Stimulated activated CD8-positive, alpha-beta memory T cell treated with anti-CD3 and anti-CD28 coated beads, Interleukin-7, amount 100 ng/mL, for 24 hours (primary cell): ENCODE results near the gene IFITM1.
"Not testable (repeated sequence)": the region's sequence is repeated elsewhere in the genome, so short reads cannot be mapped to it uniquely, and the experiment has no call there.

Experiments
- DNase-seq: peaks from one replicate; pipeline ENCODE4 v3.0.0-alpha.2; 2020; ENCODE audit warnings: low read depth

IFITM1 gene

DNA sequence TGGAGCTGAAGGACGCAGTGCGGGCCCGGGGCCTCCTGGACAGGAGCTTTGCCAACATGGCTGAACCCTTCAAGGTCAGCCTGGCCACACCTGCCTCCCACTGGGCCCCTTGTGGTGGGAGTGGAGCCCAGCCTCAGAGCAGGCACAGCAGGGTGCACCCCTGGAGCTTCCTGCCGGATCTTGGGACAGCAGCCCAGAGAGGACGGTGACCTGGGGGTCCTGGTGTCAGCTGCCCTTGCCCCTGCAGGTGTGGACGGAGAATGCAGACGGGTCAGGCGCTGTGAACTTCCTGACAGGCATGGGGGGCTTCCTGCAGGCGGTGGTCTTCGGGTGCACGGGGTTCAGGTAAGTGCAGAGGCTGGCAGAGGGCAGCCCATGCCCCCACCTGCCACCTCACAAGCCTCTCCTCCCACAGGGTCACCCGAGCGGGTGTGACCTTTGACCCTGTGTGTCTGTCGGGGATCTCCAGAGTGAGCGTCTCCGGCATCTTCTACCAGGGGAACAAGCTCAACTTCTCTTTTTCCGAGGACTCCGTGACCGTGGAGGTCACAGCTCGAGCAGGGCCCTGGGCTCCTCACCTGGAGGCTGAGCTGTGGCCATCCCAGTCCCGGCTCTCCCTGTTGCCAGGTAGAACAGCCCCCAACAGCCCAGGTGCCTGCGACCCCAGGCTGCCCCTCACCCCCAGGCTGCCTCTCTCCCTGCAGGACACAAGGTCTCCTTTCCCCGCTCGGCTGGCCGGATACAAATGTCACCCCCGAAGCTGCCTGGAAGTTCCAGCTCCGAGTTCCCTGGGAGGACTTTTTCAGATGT is 19.8 kb upstream of the IFITM1 start:
- no peak for DNase-seq

GRCh38 chr11:294780-295179 is 19.1 kb upstream of the IFITM1 start:
- no peak for DNase-seq

GRCh38 chr11:295351-296170 is 18.3 kb upstream of the IFITM1 start:
- DNase-seq = no peak

GRCh38 chr11:296171-297050 is 17.4 kb upstream of the IFITM1 start:
- DNase-seq = no peak

GRCh38 chr11:297051-297585 is 16.7 kb upstream of the IFITM1 start:
- DNase-seq = no peak

DNA sequence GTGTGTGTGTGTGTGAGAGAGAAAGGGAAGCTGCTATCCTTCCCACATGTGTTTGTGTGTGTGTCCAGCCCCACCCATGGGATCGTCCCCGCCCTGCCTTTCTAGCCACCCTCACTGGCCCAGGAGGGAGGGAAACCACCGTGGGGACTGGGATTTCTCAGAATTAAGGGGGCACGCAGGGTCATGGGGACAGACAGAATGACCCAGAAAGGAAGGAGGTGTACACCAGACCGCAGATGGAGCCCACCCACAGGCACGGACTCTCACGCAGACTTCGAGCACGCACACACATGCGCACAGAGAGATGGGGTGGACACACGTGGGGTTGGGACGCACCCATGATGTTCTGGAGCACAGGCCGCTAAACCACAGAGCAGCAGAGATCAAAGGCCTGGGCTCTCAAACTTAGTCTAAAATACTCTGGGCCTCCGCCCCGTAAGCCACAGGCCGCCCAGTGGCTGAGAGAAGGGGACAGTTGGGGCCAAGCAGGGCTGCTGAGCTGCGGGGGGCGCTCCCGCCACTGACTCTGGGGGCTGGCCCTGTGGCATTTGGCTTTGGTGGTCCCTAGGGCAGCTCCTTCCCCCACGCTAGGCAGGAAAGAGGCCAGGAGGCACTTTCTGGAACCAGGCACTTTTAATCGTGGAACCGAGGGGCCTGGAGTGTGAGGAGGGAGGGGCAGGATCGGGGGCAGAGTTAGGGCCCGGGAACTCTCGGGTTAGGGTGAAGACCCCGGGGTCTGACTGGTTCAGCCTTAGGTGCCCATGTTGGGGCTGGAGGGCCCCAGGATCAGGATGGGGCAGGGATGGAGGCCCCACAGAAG is 16.0 kb upstream of the IFITM1 start:
- no peak for DNase-seq

DNA sequence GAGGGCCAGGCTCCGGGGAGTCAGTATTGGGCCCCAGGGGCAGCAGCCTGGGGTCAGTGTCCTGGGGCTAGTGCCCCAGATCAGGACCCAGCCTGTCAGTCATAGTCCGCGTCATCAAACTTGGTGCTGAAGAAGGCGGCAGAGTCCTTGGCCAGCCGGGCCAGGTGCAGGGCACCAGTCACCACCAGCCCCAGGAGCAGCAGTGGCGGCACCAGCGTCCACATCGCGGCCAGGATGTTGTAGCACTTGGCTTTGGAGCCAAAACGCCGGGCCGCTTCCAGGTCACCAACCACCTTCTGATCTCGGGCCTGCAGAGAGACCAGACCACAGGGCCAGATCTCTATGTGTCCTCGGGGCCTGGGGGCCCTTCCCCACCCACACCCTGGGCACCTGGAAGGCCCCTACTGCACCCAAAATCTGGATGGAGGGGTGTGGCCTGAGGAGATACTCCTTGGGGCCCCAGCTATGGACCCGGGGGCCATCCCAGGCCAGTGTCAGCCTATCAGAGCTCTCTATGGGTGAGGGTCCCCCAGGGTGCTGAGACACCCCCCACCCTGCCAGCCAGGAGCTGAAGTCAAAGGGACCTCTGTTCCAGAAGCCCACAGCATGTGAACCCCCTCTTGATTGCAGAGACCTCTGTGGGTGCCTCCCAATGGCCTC is 15.3 kb upstream of the IFITM1 start:
- no peak for DNase-seq

- no peak for DNase-seq
Observed at GRCh38 chr11:299081-299891, 14.6 kb upstream of the IFITM1 start, which contains the start of gene IFITM5. Gene IFITM5 (minus strand): TSS chr11:299526. CDS start chr11:299490, 36 bp downstream.

- no peak for DNase-seq
Observed at GRCh38 chr11:299951-300735, 13.7 kb upstream of the IFITM1 start.

DNA sequence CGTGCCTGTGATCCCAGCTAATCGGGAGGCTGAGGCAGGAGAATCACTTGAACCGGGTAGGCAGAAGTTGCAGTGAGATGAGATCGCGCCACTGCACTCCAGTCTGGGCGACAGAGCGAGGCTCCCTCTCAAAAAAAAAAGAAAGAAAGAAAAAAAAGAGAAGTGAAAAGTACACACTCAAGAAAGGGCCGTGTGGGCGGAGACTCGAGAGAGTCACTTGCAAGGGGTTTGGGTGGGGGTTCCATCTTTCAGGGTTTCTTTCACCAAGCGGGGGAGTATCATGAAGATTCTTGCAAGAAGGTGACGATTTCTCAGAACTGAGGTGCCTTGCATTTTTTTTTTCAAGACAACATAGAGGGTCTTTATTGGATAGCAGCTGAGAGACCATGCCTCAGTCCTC is 10.5 kb upstream of the IFITM1 start:
- DNase-seq = no peak

DNA sequence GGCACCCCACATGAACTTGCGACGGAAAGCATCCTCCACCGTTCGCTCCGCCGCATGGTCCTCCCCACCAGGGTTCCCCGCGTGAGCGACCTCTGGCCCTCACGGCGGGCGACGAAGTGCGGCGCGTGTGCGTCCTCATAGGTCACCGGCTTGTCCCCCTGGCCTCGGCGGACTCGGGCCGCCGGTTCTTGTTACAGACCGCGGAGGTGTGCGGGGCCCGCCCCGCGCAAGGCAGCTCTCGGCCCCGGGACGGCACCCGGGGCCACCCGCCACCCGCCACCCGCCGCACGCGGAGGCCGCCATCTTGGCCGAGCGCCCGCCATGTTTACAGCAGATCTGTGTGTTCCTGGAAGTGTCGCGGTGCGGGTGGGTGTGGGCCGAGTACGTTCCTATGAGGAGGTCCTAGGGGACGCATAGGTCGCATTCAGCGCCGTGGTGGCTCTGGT is 9.8 kb upstream of the IFITM1 start:
- no peak for DNase-seq

DNA sequence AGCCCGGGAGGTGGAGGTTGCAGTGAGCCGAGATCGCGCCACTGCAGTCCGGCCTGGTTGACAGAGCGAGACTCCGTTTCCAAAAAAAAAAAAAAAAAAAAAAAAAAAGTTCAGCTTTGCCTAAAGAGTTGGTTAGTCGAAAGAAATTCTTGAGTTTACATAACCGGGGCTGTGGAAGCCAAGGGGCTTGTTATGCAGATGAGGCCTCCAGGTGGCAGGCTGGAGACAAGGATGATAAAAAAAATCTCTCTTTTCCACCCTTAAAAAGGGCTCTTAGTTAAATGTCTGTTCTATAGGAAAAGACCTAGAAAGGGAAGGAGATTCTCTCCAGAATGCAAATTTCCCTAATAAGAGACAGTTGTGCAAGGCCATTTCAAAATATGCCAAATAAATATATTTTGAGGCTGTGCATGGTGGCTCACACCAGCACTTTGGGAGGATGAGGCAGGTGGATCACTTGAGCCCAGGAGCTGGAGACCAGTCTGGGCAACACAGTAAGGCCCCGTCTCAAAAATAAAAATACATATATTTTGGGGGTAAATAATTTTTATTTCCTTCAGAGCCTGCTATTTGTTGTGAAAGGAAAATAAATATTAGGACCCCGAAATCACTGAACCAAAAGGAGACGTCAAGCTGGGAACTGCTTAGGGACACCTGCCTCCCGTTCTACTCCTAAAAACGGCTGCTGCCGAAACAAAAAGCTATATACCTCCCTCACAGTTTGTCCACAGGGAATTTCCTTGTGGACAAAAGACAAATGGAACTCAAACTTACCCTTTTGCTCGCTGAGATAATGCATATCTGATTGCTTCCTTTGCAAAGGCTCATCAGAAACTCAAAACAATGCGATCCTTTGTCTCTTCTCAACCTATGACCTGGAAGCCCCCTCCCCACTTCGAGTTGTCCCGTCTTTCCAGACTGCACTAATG is 8.7 kb upstream of the IFITM1 start:
- no peak for DNase-seq

DNA sequence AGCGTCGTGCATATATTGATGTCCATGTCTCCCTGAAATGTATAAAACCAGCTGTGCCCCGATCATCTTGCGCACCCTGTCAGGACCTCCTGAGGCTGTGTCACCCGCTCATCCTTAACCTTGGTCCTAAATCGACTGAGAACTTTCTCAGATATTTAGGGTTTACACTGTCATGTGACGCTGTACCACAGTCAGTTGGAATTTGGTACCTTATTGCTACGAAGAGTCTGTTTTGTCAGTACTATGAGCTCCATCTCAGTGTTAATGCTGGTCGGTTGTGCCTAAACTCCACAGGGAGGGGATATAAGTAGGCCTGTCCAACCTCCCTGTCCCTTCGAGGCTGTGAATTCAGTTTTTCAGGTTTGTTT is 8.0 kb upstream of the IFITM1 start:
- no peak for DNase-seq

DNA sequence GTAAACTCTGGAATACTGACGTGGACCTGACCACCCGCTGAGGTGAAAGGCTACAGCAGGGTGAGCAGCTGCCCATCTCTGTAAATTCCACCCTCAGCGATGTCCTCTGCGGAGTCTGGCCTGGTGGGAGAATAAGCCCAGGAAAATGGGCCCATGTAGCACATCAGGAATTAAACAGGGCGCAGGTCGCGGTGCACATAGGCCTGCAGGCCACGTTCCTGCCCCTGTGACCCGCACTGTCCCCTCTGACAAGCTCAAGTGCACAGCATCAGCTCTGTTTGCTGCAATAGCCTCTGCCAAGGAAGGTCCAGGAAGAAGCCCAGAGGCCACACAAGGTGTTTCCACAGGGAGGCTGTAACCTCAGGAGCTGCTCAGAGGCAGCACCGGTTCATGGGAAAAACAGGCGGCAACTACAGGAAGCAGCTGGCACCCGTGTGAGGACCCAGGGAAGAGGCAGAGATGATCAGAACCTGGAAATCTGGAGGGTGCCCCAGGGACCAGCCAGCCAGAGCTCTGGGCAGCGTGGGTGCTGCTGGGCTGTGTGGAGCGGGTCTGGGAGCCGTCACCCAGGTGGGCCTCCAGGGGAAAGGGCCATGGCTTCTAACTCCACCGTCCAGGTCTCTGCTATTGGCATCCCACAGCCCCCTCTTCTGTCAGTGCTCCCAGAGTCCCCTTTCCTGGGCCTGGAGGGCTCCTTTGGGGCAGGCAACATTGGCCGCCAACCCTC is 7.0 kb upstream of the IFITM1 start:
- no peak for DNase-seq

DNA sequence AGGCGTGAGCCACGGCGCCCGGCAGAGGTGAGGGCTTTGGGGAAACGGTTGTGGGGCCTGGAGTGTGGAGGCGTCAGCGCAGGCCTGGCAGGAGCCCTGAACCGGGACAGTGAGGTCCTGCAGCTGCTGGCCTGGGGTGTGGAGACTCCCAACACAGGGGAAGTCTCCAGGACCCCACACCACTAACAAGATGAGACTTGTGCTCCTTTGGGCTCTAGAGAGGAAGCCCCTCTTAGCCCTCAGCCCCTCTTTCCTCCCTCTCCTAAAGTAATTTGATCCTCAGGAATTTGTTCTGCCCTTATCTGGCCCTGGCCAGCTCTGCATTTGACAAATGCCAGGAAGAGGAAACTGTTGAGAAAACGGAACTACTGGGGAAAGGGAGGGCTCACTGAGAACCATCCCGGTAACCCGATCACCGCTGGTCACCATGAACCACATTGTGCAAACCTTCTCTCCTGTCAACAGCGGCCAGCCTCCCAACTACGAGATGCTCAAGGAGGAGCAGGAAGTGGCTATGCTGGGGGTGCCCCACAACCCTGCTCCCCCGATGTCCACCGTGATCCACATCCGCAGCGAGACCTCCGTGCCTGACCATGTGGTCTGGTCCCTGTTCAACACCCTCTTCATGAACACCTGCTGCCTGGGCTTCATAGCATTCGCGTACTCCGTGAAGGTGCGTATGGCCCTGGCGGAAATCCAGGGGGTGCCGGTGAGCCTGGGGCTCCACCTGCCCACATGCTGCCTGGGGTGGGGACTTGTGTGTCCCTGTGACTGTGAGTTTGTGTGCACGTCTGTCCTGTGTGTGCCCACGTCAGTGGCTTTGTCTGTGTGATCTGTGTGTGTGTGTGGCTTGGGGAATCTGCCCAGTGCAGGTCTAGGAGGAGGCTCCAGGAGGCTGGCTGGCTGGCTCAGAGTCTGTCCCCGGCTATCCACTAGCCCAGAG is 5.8 kb upstream of the IFITM1 start, which contains the start of gene IFITM2:
TSS of gene IFITM2 (plus strand) at position 51 of the 943 bp plus-strand sequence. CDS start at position 428, 377 bp downstream.
- not testable (repeated sequence) for DNase-seq
